GM12878 (cell line): ENCODE measurements around the gene KIFBP. TPM values are rescaled to one million over a fixed set of nuclear protein-coding genes. Genes with fewer than 3 reads are reported as not detected.

ENCODE experiments used
- ATAC-seq: fragments of 200-7000 bp; cut with Tn5 transposase; 3 replicates; pipeline ENCODE4 v1.9.1; 2020; ENCODE audit warnings: mild to moderate bottlenecking, moderate library complexity
- BruUV-seq: library from RNA; stranded (reverse); fragments of 400-500 nt; replicated peaks from 2 replicates; lab custom pipeline; 2021; lab: Mats Ljungman, UMichigan
- CTCF ChIA-PET: fragments of 300-600 bp; sonication (Branson Sonifier 250); formaldehyde crosslinking; extraction: SDS; loops from one replicate; lab custom pipeline; 2021; ENCODE audit warnings: inconsistent platforms; lab: Yijun Ruan, JAX
- POLR2A ChIA-PET: fragments of 350-600 bp; formaldehyde crosslinking; extraction: SDS; loops from one replicate; lab custom pipeline; 2021; ENCODE audit warnings: inconsistent platforms; lab: Charles Lee
- RAD21 ChIA-PET: fragments of 300-600 bp; sonication (Branson Sonifier 250); formaldehyde crosslinking; loops from one replicate; lab custom pipeline; 2023; ENCODE audit warnings: antibody characterized with exemption; ENCODE audit not compliant: unreplicated experiment; lab: Charles Lee
- SMC1A ChIA-PET: fragments of 300-600 bp; sonication (Branson Sonifier 250); formaldehyde crosslinking; loops from one replicate; lab custom pipeline; 2023; ENCODE audit not compliant: unreplicated experiment, uncharacterized antibody; lab: Charles Lee
- DNase-seq: peaks from one replicate; pipeline ENCODE4 v3.0.0-alpha.2; 2011; ENCODE audit warnings: low read depth, low spot score
- FAIRE-seq: peaks from 3 replicates; lab custom pipeline; 2011; peaks lifted over from hg19 to GRCh38; lab: Jason Lieb, UNC
- H2AFZ ChIP-seq: 2 replicates; pipeline ENCODE4 v1.6.0; 2011; ENCODE audit warnings: low read depth, low read length, control low read depth; ENCODE audit not compliant: control insufficient read depth
- H3K27ac ChIP-seq: 2 replicates; pipeline ENCODE4 v1.5.1; 2011; ENCODE audit warnings: control low read depth; ENCODE audit not compliant: control insufficient read depth, insufficient read depth
- H3K27me3 ChIP-seq, 2 experiments: replicated peaks in 1 of 2; 2 replicates each; pipeline versions ENCODE4 v1.6.0 to v1.6.1; 2011; ENCODE audit warnings: low read length in 1 of 2; ENCODE audit not compliant: control insufficient read depth in 2 of 2, insufficient read depth in 2 of 2
- H3K36me3 ChIP-seq, 2 experiments: 2 replicates each; pipeline ENCODE4 v1.5.1; 2011; ENCODE audit warnings: low read length in 1 of 2; ENCODE audit not compliant: control insufficient read depth in 2 of 2, insufficient read depth in 2 of 2
- H3K4me1 ChIP-seq: 2 replicates; pipeline ENCODE4 v1.6.1; 2011; ENCODE audit warnings: mild to moderate bottlenecking, low read length, moderate library complexity, mixed read lengths; ENCODE audit not compliant: control insufficient read depth, insufficient read depth
- H3K4me2 ChIP-seq: 2 replicates; pipeline ENCODE4 v1.6.0; 2011; ENCODE audit warnings: control low read depth; ENCODE audit not compliant: control insufficient read depth, insufficient read depth
- H3K4me3 ChIP-seq: fragments of 200-600 bp; sonication (generic); 2 replicates; pipeline ENCODE4 v1.5.1; 2016
- H3K79me2 ChIP-seq: 2 replicates; pipeline ENCODE4 v1.6.0; 2011; ENCODE audit warnings: low read length; ENCODE audit not compliant: control insufficient read depth, insufficient read depth
- H3K9ac ChIP-seq: 2 replicates; pipeline ENCODE4 v1.8.0; 2011; ENCODE audit warnings: low read length, control low read depth, mixed read lengths; ENCODE audit not compliant: control insufficient read depth, insufficient read depth
- H3K9me3 ChIP-seq: replicated peaks from 3 replicates; pipeline ENCODE4 v1.5.1; 2011; ENCODE audit warnings: mild to moderate bottlenecking, low read length; ENCODE audit not compliant: control insufficient read depth, insufficient read depth
- H4K20me1 ChIP-seq: 2 replicates; pipeline ENCODE4 v1.6.0; 2011; ENCODE audit not compliant: control insufficient read depth, insufficient read depth
- ASH2L ChIP-seq: fragments of 300-600, 200-600 bp; sonication (generic); IDR thresholded peaks from 2 replicates; pipeline ENCODE4 v1.6.1; 2017; ENCODE audit warnings: low read depth, mild to moderate bottlenecking, borderline replicate concordance
- CREM ChIP-seq: IDR thresholded peaks from 2 replicates; pipeline ENCODE4 v1.6.1; 2014; ENCODE audit warnings: antibody characterized with exemption, low read depth
- EZH2 ChIP-seq: IDR thresholded peaks from 2 replicates; pipeline ENCODE4 v1.6.1; 2012; ENCODE audit warnings: low read depth, mild to moderate bottlenecking, control low read depth, inconsistent platforms, low read length, borderline replicate concordance; ENCODE audit not compliant: control insufficient read depth
- RBBP5 ChIP-seq: fragments of 200-600 bp; sonication (generic); conservative IDR thresholded peaks from 2 replicates; pipeline ENCODE4 v1.6.1; 2016
- WGBS: methylation state at CpG from one replicate; pipeline ENCODE4 v1.1.6; 2016; ENCODE audit warnings: low lambda C conversion rate; ENCODE audit not compliant: insufficient replicate concordance, insufficient coverage; ENCODE audit errors: missing lambda C conversion rate; 5-methylcytosine and 5-hydroxymethylcytosine counted together
- in situ Hi-C: fragments of 300-500 bp; cut with MboI; formaldehyde crosslinking; loops from 9 replicates; pipeline ENCODE4 v1.14.3; 2018; ENCODE audit warnings: mixed read lengths
- intact Hi-C: fragments of 100-400 bp; cut with micrococcal nuclease; formaldehyde crosslinking; loops from one replicate; pipeline ENCODE4 v1.14.2; 2022; ENCODE audit not compliant: unreplicated experiment
- polyA plus RNA-seq, 11 experiments: library from polyadenylated mRNA; depleted of rRNA in 4 of 11; unstranded in 6 of 11; stranded (reverse) in 5 of 11; fragments of >200 nt; fragmentation: Nextera tagmentation in 4 of 11; fragmentation: Illumina TruSeq in 1 of 11; extraction: Ambion mirVana in 4 of 11; extraction: Trizol in 1 of 11; gene quantifications; 1 replicate in 1 of 11; 2 replicates in 10 of 11; pipeline versions ENCODE4 v1.2.1 to v1.2.3, GENCODE V29; 2011 to 2016; ENCODE audit warnings: inconsistent platforms in 2 of 11, missing spikeins in 2 of 11, low read depth in 1 of 11
- total RNA-seq, 4 experiments: library from RNA; depleted of rRNA in 3 of 4; stranded (reverse); fragments of >200 nt in 3 of 4; fragmentation: Illumina TruSeq in 1 of 4; extraction: Trizol in 1 of 4; gene quantifications; 2 replicates each; pipeline versions ENCODE4 v1.2.1 to v1.2.3, GENCODE V29; 2013 to 2021
- TF ChIP-seq, protein P1 (sequence below): fragments of 450-650 bp; IDR thresholded peaks from 2 replicates; pipeline ENCODE4 v1.6.1; 2017; ENCODE audit warnings: mild to moderate bottlenecking

The KIFBP gene
- total and polyA plus RNA-seq, 10 of the 15 experiments (the other 5 are each of a cell fraction or from before 2014, with no cell fraction given), result 8.6 to 29.5 (median 18.7) TPM

DNA sequence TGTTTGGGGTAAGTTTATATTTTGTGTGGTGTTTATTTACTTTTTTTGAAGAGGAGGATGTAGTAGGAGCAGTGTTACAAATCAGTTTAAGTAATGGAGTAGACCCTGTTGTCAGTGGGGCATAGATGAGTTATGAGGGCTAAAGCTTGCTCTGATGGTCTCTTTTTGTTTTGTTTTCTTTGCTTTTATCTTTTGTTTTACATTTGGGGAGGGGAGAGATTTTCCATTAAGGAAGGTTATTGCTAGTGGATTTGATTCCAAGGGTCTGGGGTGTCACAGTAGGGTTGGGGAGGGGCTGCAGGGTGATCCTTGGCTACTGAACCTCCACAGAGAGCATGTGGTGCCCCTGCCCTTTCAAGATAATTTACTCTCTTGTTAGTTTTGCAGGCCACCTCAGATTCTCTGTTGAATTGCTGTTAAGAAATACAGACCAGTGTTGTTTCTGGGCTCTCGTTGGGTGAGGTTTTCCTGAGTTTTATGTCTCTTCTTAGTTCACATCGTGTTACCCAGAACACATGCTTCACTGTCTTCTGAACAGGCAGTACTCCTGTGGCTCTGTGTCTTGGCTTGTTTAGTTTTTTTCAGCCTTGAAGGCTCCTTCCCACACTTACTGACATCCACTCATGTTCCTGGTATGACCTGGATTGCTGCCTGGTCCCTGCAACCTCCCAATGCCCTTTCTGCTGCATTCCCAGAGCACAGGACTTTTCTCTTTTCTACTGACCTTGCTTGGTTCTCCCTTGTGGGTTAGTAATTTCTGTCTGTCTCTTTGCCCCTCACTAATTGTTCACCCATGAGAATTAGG, 4.2 kb downstream of the KIFBP start:
- no peak for FAIRE-seq
- ATAC-seq, result no peak
- Histone ChIP-seq H3K4me1 (peaks cover 19% of the 10 kb centered on the region), H3K79me2 (peaks cover 30% of the 10 kb centered on the region), H3K9ac (no peak overlapping the region), H3K9me3 (no peaks in the 10 kb centered on the region), H4K20me1 (no peaks in the 10 kb centered on the region), H2AFZ (no peak overlapping the region), H3K4me2 (peak overlapping the region; percentile 41; the same call in 1 of the 2 replicates)
- SMC1A ChIA-PET, result interaction anchor here (1.0 to 1.7 kb wide), 6 partner anchors 11 to 100 kb away, joined by 3 to 7 read pairs (median 3); no protein-coding TSS in a partner anchor
- no peak for DNase-seq
- in situ Hi-C loops, result loop anchor here (10.0 kb wide), 2 partner anchors 232 to 412 kb away; partner anchors contain the start of gene HKDC1
- CTCF ChIA-PET, result interaction anchor here (1.0 to 3.5 kb wide), 4 partner anchors 10 to 25 kb away, joined by 3 to 16 read pairs (median 5); no protein-coding TSS in a partner anchor
- intact Hi-C loops, result loop anchor here (10.0 kb wide), 2 partner anchors 322 to 402 kb away; no protein-coding TSS in a partner anchor
- TF ChIP-seq, protein P1, sequence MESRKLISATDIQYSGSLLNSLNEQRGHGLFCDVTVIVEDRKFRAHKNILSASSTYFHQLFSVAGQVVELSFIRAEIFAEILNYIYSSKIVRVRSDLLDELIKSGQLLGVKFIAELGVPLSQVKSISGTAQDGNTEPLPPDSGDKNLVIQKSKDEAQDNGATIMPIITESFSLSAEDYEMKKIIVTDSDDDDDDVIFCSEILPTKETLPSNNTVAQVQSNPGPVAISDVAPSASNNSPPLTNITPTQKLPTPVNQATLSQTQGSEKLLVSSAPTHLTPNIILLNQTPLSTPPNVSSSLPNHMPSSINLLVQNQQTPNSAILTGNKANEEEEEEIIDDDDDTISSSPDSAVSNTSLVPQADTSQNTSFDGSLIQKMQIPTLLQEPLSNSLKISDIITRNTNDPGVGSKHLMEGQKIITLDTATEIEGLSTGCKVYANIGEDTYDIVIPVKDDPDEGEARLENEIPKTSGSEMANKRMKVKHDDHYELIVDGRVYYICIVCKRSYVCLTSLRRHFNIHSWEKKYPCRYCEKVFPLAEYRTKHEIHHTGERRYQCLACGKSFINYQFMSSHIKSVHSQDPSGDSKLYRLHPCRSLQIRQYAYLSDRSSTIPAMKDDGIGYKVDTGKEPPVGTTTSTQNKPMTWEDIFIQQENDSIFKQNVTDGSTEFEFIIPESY, result no peak
- TF ChIP-seq ASH2L (no peak), RBBP5 (no peak), EZH2 (no peak), CREM (no peak)
- TF ChIP-seq, all 136 proteins: peak for 0
- POLR2A ChIA-PET, result no interaction called here
- H3K27me3 ChIP-seq, result no peaks in the 10 kb centered on the region
- no TSS peak for BruUV-seq
- peak overlapping the region; percentile 9; the same call in 1 of the 2 replicates for H3K4me3 ChIP-seq
- RAD21 ChIA-PET, result interaction anchor here (0.7 to 1.8 kb wide), 4 partner anchors 13 to 101 kb away, joined by 3 to 8 read pairs (median 4); no protein-coding TSS in a partner anchor
- WGBS, result 100% methylated on average over 2 of the region's 2 CpGs
- no peaks in the 10 kb centered on the region for H3K36me3 ChIP-seq
- no peak overlapping the region for H3K27ac ChIP-seq
